ENCODE data around the gene KRT7.

KRT7 gene

GRCh38 chr12:52230364-52231281 lies 2.4 kb upstream of the KRT7 start:
- no peak for TF ChIP-seq CTCF (IDR thresholded peaks at IDR 0.05)
- H3K27ac ChIP-seq, result peak overlapping the region; percentile 50 to 79
- H3K4me3 ChIP-seq, result no peak overlapping the region
- DNase-seq (ENCODE audit: low spot score), result no peak

GRCh38 chr12:52231305-52232202 lies 1.5 kb upstream of the KRT7 start:
- H3K27ac ChIP-seq, result peak overlapping the region; percentile 50 to 79
- no peak for TF ChIP-seq CTCF (IDR thresholded peaks at IDR 0.05)
- no peak overlapping the region for H3K4me3 ChIP-seq
- DNase-seq (ENCODE audit: low spot score), result no peak

- DNase-seq (ENCODE audit: low spot score), result no peak
- TF ChIP-seq CTCF (IDR thresholded peaks at IDR 0.05), result no peak
- H3K4me3 ChIP-seq, result no peak overlapping the region
- H3K27ac ChIP-seq, result peak overlapping the region in 1 of 2 donors; percentile 79
Measured at GRCh38 chr12:52232203-52232673, 805 bp upstream of the KRT7 start.

- DNase-seq (ENCODE audit: low spot score), result no peak
- Histone ChIP-seq H3K27ac (peak overlapping the region in 1 of 2 donors; percentile 79), H3K4me3 (peak overlapping the region; percentile 47)
- no peak for TF ChIP-seq CTCF (IDR thresholded peaks at IDR 0.05)
Measured at GRCh38 chr12:52233462-52234207, 592 bp downstream of the KRT7 start.

GRCh38 chr12:52234223-52234810 lies 1.3 kb downstream of the KRT7 start:
- Histone ChIP-seq H3K4me3 (no peak overlapping the region), H3K27ac (no peak overlapping the region)
- TF ChIP-seq CTCF (IDR thresholded peaks at IDR 0.05), result no peak
- DNase-seq (ENCODE audit: low spot score), result no peak

Measured in coronary artery (tissue), 2 donors.